Parathyroid adenoma (tissue), 2 donors: ENCODE measurements around the gene NIPAL1.

Experiments used
- H2AFZ ChIP-seq: fragments of 300-600 bp; sonication (generic); one replicate; pipeline ENCODE4 v1.7.0; 2017; ENCODE audit warnings: antibody characterized with exemption, mild to moderate bottlenecking
- H3K27ac ChIP-seq: fragments of 300-600 bp; sonication (generic); one replicate; pipeline ENCODE4 v1.7.0; 2017
- H3K27me3 ChIP-seq: fragments of 300-600 bp; sonication (generic); one replicate; pipeline ENCODE4 v1.7.0; 2017; ENCODE audit warnings: low read length; ENCODE audit not compliant: control insufficient read depth, insufficient read depth
- H3K36me3 ChIP-seq: fragments of 300-600 bp; sonication (generic); one replicate; pipeline ENCODE4 v1.7.0; 2017; ENCODE audit warnings: low read length; ENCODE audit not compliant: control insufficient read depth, insufficient read depth
- H3K4me1 ChIP-seq: fragments of 300-600 bp; sonication (generic); one replicate; pipeline ENCODE4 v1.7.0; 2017; ENCODE audit warnings: control low read depth
- H3K4me2 ChIP-seq: fragments of 300-600 bp; sonication (generic); one replicate; pipeline ENCODE4 v1.7.0; 2017; ENCODE audit warnings: low read length
- H3K4me3 ChIP-seq: fragments of 300-600 bp; sonication (generic); one replicate; pipeline ENCODE4 v1.7.0; 2017; ENCODE audit warnings: low read depth, low read length
- H3K79me2 ChIP-seq: fragments of 300-600 bp; sonication (generic); one replicate; pipeline ENCODE4 v1.7.0; 2017; ENCODE audit warnings: control low read depth
- H3K9ac ChIP-seq: fragments of 300-600 bp; sonication (generic); one replicate; pipeline ENCODE4 v1.7.0; 2017; ENCODE audit warnings: mild to moderate bottlenecking
- H3K9me3 ChIP-seq: fragments of 300-600 bp; sonication (generic); one replicate; pipeline ENCODE4 v1.7.0; 2017; ENCODE audit warnings: low read length; ENCODE audit not compliant: control insufficient read depth
- TF ChIP-seq, protein P1 (sequence below): fragments of 300-600 bp; sonication (generic); IDR thresholded peaks from one replicate; pipeline ENCODE4 v1.7.0; 2017; ENCODE audit warnings: antibody characterized with exemption, mild to moderate bottlenecking
- donor health status: primary hyperparathyroidism.

NIPAL1 gene

DNA sequence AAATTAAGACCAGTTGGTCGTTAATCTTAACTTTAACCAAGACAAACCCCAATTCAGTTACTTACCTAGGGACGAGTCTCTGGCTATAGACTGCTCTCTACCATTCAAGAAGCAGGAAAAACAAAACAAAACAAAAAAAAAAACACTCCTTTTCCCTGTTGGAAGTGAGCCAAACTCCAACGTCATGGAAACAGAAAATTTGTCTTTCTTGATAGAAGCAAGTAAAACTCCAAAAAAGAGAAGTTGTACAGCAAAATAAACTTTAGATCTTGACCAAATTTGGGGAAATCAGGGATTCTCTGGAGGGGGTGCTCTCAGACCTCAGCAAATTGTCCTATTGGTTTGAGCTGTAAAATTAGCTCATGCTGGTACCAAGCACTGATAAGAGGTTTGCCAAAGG lies 3.7 kb upstream of the NIPAL1 start:
- Histone ChIP-seq H3K4me1 (peaks cover 5% of the 10 kb centered on the region), H3K4me3 (no peak overlapping the region), H3K79me2 (no peaks in the 10 kb centered on the region), H3K27ac (peak overlapping the region; percentile 29), H3K4me2 (no peak overlapping the region), H3K9ac (no peak overlapping the region), H3K27me3 (no peaks in the 10 kb centered on the region), H2AFZ (no peak overlapping the region), H3K36me3 (no peaks in the 10 kb centered on the region), H3K9me3 (no peaks in the 10 kb centered on the region)
- TF ChIP-seq, protein P1, sequence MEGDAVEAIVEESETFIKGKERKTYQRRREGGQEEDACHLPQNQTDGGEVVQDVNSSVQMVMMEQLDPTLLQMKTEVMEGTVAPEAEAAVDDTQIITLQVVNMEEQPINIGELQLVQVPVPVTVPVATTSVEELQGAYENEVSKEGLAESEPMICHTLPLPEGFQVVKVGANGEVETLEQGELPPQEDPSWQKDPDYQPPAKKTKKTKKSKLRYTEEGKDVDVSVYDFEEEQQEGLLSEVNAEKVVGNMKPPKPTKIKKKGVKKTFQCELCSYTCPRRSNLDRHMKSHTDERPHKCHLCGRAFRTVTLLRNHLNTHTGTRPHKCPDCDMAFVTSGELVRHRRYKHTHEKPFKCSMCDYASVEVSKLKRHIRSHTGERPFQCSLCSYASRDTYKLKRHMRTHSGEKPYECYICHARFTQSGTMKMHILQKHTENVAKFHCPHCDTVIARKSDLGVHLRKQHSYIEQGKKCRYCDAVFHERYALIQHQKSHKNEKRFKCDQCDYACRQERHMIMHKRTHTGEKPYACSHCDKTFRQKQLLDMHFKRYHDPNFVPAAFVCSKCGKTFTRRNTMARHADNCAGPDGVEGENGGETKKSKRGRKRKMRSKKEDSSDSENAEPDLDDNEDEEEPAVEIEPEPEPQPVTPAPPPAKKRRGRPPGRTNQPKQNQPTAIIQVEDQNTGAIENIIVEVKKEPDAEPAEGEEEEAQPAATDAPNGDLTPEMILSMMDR, result no peak

DNA sequence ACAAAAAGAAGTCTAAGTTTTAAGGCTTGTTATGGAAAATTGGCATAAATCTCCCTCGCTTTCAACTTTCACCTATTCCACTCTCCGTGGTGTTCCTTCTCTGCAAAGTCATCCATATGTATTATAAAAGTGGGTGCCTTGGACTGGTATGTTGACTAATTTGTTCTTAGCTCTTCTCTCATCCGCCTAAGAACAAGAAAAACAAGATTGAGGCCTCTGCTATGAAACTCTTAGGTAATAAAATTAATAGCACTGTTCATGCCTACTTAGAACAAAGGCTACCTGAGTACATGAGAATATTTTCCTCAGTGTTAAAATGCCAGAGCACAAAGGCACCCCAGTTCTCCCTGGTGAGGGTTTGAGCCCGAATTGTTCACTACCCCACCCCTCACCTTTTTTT lies 1.4 kb upstream of the NIPAL1 start:
- H3K36me3 ChIP-seq, result no peaks in the 10 kb centered on the region
- no peak overlapping the region for H2AFZ ChIP-seq
- H3K4me3 ChIP-seq, result no peak overlapping the region
- peaks cover 5% of the 10 kb centered on the region for H3K4me1 ChIP-seq
- H3K9me3 ChIP-seq, result no peaks in the 10 kb centered on the region
- no peaks in the 10 kb centered on the region for H3K79me2 ChIP-seq
- H3K4me2 ChIP-seq, result no peak overlapping the region
- no peak overlapping the region for H3K9ac ChIP-seq
- TF ChIP-seq, protein P1, result no peak
- H3K27ac ChIP-seq, result no peak overlapping the region
- no peaks in the 10 kb centered on the region for H3K27me3 ChIP-seq

DNA sequence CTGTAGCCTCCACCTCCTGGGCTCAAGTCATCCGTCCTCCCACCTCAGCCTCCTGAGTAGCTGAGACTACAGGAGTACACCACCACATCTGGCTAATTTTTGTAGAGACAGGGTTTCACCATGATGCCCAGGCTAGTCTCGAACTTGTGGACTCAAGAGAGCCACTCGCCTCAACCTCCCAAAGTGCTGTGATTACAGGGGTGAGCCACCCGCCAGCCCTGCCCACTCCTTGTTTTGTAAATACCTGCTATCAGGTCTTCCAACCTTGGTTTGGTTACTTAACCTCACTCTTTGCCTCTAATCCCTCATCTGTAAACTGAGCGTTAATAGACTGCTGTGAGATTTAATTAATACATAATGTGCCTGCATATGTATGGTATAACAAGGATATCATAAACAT lies 894 bp upstream of the NIPAL1 start:
- Histone ChIP-seq H3K79me2 (no peaks in the 10 kb centered on the region), H3K4me2 (peak overlapping the region; percentile 69), H3K27ac (peak overlapping the region; percentile 80), H2AFZ (peak overlapping the region; percentile 85), H3K4me1 (peaks cover 5% of the 10 kb centered on the region), H3K9me3 (no peaks in the 10 kb centered on the region), H3K36me3 (no peaks in the 10 kb centered on the region), H3K4me3 (peak overlapping the region; percentile 76), H3K9ac (no peak overlapping the region), H3K27me3 (no peaks in the 10 kb centered on the region)
- TF ChIP-seq, protein P1, result no peak

DNA sequence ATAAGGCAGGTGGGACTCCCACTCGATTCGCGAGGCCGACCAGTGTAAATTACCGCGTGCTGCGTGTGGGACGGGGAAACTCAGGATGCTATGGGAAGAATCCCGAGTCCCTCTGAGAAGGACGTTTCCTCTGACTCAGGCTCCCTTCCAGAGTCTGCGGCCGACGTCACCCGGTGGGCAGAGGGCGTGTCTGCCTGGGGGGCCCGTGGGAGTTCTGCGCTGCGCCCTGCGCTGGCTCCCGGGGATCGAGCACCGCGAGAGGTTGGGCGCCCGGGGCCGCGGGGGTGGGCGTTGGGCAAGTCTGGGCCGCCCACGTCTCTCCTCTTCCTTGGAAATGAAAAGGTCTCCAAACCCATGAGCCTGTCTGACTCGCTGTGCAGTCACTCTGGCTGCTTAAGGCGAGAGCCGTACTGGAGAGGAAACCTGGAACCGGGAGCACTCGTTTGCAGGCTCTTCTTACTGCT lies 568 bp downstream of the NIPAL1 start:
- H3K36me3 ChIP-seq, result no peaks in the 10 kb centered on the region
- peak overlapping the region; percentile 85 for H2AFZ ChIP-seq
- H3K4me3 ChIP-seq, result peak overlapping the region; percentile 76
- peaks cover 5% of the 10 kb centered on the region for H3K4me1 ChIP-seq
- H3K79me2 ChIP-seq, result no peaks in the 10 kb centered on the region
- peak overlapping the region; percentile 19 for H3K9ac ChIP-seq
- TF ChIP-seq, protein P1, result no peak
- H3K27ac ChIP-seq, result peak overlapping the region; percentile 80
- H3K27me3 ChIP-seq, result no peaks in the 10 kb centered on the region
- no peaks in the 10 kb centered on the region for H3K9me3 ChIP-seq
- peak overlapping the region; percentile 69 for H3K4me2 ChIP-seq

DNA sequence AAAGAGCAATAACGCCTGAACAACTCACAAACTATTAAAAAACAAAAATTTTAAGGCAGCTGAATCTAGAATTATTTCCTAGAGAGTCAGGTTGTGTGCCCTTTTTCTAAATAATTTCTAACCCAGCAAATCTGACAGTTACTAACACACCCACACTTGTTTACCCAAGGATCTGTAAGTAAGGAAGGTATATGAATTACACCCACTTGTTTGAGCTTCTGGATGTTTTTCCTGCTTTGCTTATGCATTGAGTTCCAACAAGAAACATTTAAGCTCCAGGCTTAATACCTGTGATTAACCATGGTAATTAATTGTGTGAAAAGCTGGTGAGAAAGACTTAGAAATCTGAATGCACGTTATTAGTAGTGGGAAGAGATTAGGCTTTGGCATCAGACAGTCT lies 1.5 kb downstream of the NIPAL1 start:
- H3K4me1 ChIP-seq, result peaks cover under 1% of the 10 kb centered on the region
- no peak overlapping the region for H3K4me3 ChIP-seq
- no peak overlapping the region for H3K4me2 ChIP-seq
- no peaks in the 10 kb centered on the region for H3K27me3 ChIP-seq
- no peak overlapping the region for H3K9ac ChIP-seq
- H2AFZ ChIP-seq, result no peak overlapping the region
- TF ChIP-seq, protein P1, result no peak
- no peak overlapping the region for H3K27ac ChIP-seq
- no peaks in the 10 kb centered on the region for H3K79me2 ChIP-seq
- H3K36me3 ChIP-seq, result no peaks in the 10 kb centered on the region
- H3K9me3 ChIP-seq, result no peaks in the 10 kb centered on the region
